HFF-Myc (cell line): ENCODE results near the gene KAT14.
A peak's percentile ranks its signal among the peaks of the same experiment; 100 is the strongest.
"Not testable (repeated sequence)": the region's sequence is repeated elsewhere in the genome, so short reads cannot be mapped to it uniquely, and the experiment has no call there.

Experiments
- DNase-seq: peaks from one replicate; pipeline ENCODE4 v3.0.0-alpha.2; 2011; ENCODE audit warnings: low read depth; ENCODE audit errors: extremely low read depth
- H3K4me3 ChIP-seq: replicated peaks from 2 replicates; pipeline ENCODE4 v1.5.1; 2011; ENCODE audit warnings: low read depth, mild to moderate bottlenecking, control low read depth, low read length
- CTCF ChIP-seq: IDR thresholded peaks from 2 replicates; pipeline ENCODE4 v1.5.1; 2012; ENCODE audit warnings: mild to moderate bottlenecking, low read depth, low read length, control low read depth; ENCODE audit errors: missing control alignments

The KAT14 gene

DNA sequence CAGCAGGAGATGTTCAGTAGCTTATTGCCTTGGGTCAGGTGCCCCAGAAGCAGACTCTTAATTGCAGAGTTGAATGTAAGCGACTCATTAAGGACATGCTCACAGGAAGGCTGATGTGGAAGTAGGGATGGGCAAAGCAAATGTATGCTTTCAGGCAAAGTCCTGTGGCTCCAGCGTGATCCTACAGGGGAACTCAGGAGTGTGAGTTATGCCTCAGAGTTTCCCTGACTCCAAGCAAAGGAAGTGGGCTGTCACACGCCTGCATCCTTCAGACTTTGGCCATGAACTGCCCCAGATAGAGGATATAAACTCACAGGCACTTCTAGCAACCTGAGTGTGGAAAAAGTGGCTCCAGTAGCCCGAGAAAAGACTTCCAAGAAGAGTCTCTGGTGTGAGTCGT, 85.7 kb downstream of the KAT14 start:
- no peak for TF ChIP-seq CTCF
- DNase-seq: no peak
- H3K4me3 ChIP-seq: no peak overlapping the region

DNA sequence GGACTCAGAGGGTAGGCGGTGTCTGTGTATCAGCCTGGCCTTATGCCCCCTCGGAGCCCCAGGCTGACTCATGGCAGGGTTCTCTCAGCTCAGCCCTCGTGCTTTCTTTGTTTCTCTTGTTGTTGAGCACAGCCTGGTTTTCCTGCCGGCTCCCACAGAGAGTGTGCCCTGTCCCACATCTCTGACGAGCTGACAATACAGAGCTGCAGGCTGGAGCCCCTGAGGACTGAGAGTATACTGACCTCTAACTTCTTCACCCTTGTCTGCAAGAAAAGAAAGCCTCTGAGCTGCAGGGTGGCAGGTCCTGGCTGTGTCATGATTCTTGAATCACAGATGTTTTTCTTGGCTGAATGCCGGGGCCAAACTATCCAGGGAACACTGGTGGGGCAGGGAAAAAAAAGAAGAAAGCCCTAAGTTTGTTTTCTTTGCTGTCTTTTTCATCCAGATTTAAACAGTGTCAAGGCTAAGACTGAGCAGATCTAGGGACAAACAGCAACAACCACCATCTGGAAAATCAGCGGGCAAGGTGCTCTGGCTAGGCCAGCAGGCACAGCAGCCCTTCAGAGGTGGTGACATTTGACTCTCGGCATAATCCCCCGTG, 87.4 kb downstream of the KAT14 start:
- no peak for TF ChIP-seq CTCF
- DNase-seq: peak; percentile 29
- H3K4me3 ChIP-seq: 0 out of 2 replicates have a peak overlapping the region, but pooled peaks have one; percentile 11

GRCh38 chr20:18225632-18226031, 88.0 kb downstream of the KAT14 start:
- no peak for DNase-seq

GRCh38 chr20:18226741-18227140, 89.1 kb downstream of the KAT14 start:
- H3K4me3 ChIP-seq, DNase-seq: not testable (repeated sequence)

More at GRCh38 chr20:18225632-18226031, 88.0 kb downstream of the KAT14 start:
- no peak for TF ChIP-seq CTCF
- H3K4me3 ChIP-seq: no peak overlapping the region

DNA sequence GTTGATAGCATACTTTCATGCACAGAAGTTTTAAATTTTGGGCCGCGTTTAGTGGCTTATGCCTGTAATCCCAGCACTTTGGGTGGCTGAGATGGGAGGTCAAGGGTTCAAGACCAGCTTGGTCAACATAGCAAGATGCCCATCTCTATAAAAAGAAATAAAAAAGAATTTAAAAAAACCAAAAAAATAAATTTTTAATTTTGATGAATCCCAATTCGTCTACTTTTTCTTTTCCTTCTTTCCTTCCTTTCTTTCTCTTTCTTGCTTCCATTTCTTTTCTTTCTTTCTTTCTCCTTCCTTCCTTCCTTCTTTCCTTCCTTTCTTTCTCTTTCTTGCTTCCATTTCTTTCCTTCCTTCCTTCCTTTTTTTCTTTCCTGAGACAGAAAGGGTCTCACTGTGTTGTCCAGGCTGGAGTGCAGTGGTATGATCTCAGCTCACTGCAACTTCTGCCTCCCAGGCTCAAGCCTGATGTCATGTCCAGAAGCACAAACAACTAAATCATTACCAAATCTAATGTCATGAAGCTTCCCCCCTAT, 95.8 kb downstream of the KAT14 start:
- DNase-seq: no peak
- no peak for TF ChIP-seq CTCF
- no peak overlapping the region for H3K4me3 ChIP-seq
